GM21717 (cell line): ENCODE measurements around the gene SPATA25.
"Not testable (repeated sequence)": the region's sequence is repeated elsewhere in the genome, so short reads cannot be mapped to it uniquely, and the experiment has no call there.

ENCODE experiments used
- ATAC-seq: cut with Tn5 transposase; IDR thresholded peaks from one replicate; pipeline ENCODE4 v1.9.1; 2021; ENCODE audit warnings: mild to moderate bottlenecking, moderate library complexity; ENCODE audit not compliant: unreplicated experiment

SPATA25 gene

GRCh38 chr20:45894797-45895196 lies 7.4 kb upstream of the SPATA25 start:
- no peak for ATAC-seq

- ATAC-seq = no peak
Observed at GRCh38 chr20:45893831-45894230, 6.4 kb upstream of the SPATA25 start.

GRCh38 chr20:45892828-45893500 lies 5.5 kb upstream of the SPATA25 start:
- no peak for ATAC-seq

GRCh38 chr20:45892049-45892825 lies 4.8 kb upstream of the SPATA25 start:
- ATAC-seq = no peak

GRCh38 chr20:45890985-45891983 lies 3.9 kb upstream of the SPATA25 start, which contains the start of the genes CTSA and NEURL2:
CTSA (plus strand) TSS chr20:45891335; CDS start chr20:45891569, 234 bp downstream.
NEURL2 (minus strand) TSS chr20:45891208; CDS start chr20:45890991, 217 bp downstream.
- no peak for ATAC-seq

- no peak for ATAC-seq
Observed at GRCh38 chr20:45890077-45890984, 2.9 kb upstream of the SPATA25 start.

- ATAC-seq = no peak
Observed at GRCh38 chr20:45888681-45889080, 1.3 kb upstream of the SPATA25 start.

- no peak for ATAC-seq
Observed at GRCh38 chr20:45886590-45887345, 654 bp downstream of the SPATA25 start.

GRCh38 chr20:45883100-45883469 lies 4.3 kb downstream of the SPATA25 start:
- ATAC-seq = no peak

GRCh38 chr20:45882469-45883099 lies 4.8 kb downstream of the SPATA25 start:
- no peak for ATAC-seq

- ATAC-seq = peak; percentile 95
Observed at GRCh38 chr20:45880988-45881788, 6.2 kb downstream of the SPATA25 start, which contains the start of gene ZSWIM1. ZSWIM1 (plus strand) TSS chr20:45881227; CDS start chr20:45882593, 1,366 bp downstream.

GRCh38 chr20:45878076-45878761 lies 9.2 kb downstream of the SPATA25 start:
- ATAC-seq = no peak

GRCh38 chr20:45874576-45874975 lies 12.8 kb downstream of the SPATA25 start:
- no peak for ATAC-seq

- not testable (repeated sequence) for ATAC-seq
Observed at GRCh38 chr20:45874104-45874481, 13.3 kb downstream of the SPATA25 start.

- no peak for ATAC-seq
Observed at GRCh38 chr20:45873409-45874103, 13.9 kb downstream of the SPATA25 start.

GRCh38 chr20:45872626-45873025 lies 14.8 kb downstream of the SPATA25 start:
- ATAC-seq = no peak

- ATAC-seq = no peak
Observed at GRCh38 chr20:45867819-45868176, 19.6 kb downstream of the SPATA25 start.
